ENCODE measurements around the gene ABCF1. TPM values are rescaled to one million over a fixed set of nuclear protein-coding genes. Genes with fewer than 3 reads are reported as not detected.
A peak's percentile ranks its signal among the peaks of the same experiment; 100 is the strongest.

The ABCF1 gene
- total RNA-seq, 1 experiment from 2014 or later, result 101 TPM

DNA sequence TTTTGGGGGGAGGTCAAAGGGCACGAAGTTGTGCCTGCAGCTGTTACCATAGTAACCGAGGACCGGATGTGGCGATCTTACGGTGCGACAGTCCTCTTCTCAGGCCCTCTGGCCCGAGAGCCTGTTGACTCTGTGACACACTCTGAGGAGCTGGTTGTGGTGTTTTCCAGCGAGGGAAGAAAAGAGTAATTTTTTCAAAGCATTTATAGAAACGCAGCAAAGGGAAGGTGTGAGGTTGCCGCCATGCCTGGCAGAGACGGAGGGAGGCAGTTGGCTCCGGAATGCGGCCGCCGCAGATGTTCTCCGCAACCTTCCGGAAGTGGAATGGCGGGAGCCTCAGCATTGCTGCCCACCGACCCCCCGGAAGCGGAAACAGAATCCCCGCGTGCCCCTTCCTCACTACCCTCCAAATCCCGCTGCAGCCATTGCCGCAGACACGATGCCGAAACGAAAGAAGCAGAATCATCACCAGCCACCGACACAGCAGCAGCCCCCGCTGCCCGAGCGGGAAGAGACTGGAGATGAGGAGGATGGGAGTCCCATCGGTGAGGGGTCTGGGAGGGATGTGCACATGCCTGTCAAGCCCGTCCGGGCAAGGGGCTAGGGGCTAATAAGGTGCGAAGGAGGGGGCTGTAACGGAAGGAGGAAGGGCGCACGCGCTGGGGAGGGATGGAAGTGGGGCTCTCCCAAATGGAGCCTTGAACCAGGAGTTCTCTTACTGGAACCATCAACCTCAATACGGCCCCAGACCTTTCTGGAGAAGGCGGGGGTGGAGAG is 14.1 kb upstream of the ABCF1 start, which contains the start of gene PRR3 (continued):
- TF ChIP-seq, protein P1, sequence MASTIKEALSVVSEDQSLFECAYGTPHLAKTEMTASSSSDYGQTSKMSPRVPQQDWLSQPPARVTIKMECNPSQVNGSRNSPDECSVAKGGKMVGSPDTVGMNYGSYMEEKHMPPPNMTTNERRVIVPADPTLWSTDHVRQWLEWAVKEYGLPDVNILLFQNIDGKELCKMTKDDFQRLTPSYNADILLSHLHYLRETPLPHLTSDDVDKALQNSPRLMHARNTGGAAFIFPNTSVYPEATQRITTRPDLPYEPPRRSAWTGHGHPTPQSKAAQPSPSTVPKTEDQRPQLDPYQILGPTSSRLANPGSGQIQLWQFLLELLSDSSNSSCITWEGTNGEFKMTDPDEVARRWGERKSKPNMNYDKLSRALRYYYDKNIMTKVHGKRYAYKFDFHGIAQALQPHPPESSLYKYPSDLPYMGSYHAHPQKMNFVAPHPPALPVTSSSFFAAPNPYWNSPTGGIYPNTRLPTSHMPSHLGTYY (CRISPR knock-in tag; IDR thresholded peaks at IDR 0.05), result no peak
- TF ChIP-seq IRF1 (CRISPR knock-in tag; IDR thresholded peaks at IDR 0.05) (peak; percentile 92; the same call in 1 of the 2 replicates), ZNF532 (CRISPR knock-in tag; IDR thresholded peaks at IDR 0.05; ENCODE audit: borderline replicate concordance) (peak; percentile 50; the same call in 1 of the 2 replicates), TEAD1 (CRISPR knock-in tag; IDR thresholded peaks at IDR 0.05) (peak; percentile 90), ATF1 (CRISPR knock-in tag; IDR thresholded peaks at IDR 0.05) (peak; percentile 81; the same call in 1 of the 2 replicates), MXD4 (CRISPR knock-in tag; IDR thresholded peaks at IDR 0.05; ENCODE audit: borderline replicate concordance) (no peak), RELA (CRISPR knock-in tag; IDR thresholded peaks at IDR 0.05; ENCODE audit: borderline replicate concordance) (no peak; the same call in 1 of the 2 replicates), PRRX2 (CRISPR knock-in tag; IDR thresholded peaks at IDR 0.05) (no peak), FOXK1 (CRISPR knock-in tag; IDR thresholded peaks at IDR 0.05) (peak; percentile 90), USF1 (CRISPR knock-in tag; IDR thresholded peaks at IDR 0.05) (peak; percentile 78), ZNF416 (CRISPR knock-in tag; IDR thresholded peaks at IDR 0.05) (no peak), SMAD3 (CRISPR knock-in tag; IDR thresholded peaks at IDR 0.05; ENCODE audit: borderline replicate concordance) (peak; percentile 96), ZNF396 (CRISPR knock-in tag; IDR thresholded peaks at IDR 0.05; ENCODE audit: borderline replicate concordance) (no peak)
- TF ChIP-seq, protein P2, sequence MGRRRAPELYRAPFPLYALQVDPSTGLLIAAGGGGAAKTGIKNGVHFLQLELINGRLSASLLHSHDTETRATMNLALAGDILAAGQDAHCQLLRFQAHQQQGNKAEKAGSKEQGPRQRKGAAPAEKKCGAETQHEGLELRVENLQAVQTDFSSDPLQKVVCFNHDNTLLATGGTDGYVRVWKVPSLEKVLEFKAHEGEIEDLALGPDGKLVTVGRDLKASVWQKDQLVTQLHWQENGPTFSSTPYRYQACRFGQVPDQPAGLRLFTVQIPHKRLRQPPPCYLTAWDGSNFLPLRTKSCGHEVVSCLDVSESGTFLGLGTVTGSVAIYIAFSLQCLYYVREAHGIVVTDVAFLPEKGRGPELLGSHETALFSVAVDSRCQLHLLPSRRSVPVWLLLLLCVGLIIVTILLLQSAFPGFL (CRISPR knock-in tag; IDR thresholded peaks at IDR 0.05; ENCODE audit: borderline replicate concordance), result no peak
- TF ChIP-seq, protein P3, sequence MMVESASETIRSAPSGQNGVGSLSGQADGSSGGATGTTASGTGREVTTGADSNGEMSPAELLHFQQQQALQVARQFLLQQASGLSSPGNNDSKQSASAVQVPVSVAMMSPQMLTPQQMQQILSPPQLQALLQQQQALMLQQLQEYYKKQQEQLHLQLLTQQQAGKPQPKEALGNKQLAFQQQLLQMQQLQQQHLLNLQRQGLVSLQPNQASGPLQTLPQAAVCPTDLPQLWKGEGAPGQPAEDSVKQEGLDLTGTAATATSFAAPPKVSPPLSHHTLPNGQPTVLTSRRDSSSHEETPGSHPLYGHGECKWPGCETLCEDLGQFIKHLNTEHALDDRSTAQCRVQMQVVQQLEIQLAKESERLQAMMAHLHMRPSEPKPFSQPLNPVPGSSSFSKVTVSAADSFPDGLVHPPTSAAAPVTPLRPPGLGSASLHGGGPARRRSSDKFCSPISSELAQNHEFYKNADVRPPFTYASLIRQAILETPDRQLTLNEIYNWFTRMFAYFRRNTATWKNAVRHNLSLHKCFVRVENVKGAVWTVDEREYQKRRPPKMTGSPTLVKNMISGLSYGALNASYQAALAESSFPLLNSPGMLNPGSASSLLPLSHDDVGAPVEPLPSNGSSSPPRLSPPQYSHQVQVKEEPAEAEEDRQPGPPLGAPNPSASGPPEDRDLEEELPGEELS (CRISPR knock-in tag; IDR thresholded peaks at IDR 0.05), result peak; percentile 95
- TF ChIP-seq, protein P4, sequence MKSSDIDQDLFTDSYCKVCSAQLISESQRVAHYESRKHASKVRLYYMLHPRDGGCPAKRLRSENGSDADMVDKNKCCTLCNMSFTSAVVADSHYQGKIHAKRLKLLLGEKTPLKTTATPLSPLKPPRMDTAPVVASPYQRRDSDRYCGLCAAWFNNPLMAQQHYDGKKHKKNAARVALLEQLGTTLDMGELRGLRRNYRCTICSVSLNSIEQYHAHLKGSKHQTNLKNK (CRISPR knock-in tag; IDR thresholded peaks at IDR 0.05), result no peak
- TF ChIP-seq, protein P5, sequence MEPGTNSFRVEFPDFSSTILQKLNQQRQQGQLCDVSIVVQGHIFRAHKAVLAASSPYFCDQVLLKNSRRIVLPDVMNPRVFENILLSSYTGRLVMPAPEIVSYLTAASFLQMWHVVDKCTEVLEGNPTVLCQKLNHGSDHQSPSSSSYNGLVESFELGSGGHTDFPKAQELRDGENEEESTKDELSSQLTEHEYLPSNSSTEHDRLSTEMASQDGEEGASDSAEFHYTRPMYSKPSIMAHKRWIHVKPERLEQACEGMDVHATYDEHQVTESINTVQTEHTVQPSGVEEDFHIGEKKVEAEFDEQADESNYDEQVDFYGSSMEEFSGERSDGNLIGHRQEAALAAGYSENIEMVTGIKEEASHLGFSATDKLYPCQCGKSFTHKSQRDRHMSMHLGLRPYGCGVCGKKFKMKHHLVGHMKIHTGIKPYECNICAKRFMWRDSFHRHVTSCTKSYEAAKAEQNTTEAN (CRISPR knock-in tag; IDR thresholded peaks at IDR 0.05), result peak; percentile 95
- TF ChIP-seq, protein P6, sequence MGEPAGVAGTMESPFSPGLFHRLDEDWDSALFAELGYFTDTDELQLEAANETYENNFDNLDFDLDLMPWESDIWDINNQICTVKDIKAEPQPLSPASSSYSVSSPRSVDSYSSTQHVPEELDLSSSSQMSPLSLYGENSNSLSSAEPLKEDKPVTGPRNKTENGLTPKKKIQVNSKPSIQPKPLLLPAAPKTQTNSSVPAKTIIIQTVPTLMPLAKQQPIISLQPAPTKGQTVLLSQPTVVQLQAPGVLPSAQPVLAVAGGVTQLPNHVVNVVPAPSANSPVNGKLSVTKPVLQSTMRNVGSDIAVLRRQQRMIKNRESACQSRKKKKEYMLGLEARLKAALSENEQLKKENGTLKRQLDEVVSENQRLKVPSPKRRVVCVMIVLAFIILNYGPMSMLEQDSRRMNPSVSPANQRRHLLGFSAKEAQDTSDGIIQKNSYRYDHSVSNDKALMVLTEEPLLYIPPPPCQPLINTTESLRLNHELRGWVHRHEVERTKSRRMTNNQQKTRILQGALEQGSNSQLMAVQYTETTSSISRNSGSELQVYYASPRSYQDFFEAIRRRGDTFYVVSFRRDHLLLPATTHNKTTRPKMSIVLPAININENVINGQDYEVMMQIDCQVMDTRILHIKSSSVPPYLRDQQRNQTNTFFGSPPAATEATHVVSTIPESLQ (CRISPR knock-in tag; IDR thresholded peaks at IDR 0.05), result no peak
- TF ChIP-seq, protein P7, sequence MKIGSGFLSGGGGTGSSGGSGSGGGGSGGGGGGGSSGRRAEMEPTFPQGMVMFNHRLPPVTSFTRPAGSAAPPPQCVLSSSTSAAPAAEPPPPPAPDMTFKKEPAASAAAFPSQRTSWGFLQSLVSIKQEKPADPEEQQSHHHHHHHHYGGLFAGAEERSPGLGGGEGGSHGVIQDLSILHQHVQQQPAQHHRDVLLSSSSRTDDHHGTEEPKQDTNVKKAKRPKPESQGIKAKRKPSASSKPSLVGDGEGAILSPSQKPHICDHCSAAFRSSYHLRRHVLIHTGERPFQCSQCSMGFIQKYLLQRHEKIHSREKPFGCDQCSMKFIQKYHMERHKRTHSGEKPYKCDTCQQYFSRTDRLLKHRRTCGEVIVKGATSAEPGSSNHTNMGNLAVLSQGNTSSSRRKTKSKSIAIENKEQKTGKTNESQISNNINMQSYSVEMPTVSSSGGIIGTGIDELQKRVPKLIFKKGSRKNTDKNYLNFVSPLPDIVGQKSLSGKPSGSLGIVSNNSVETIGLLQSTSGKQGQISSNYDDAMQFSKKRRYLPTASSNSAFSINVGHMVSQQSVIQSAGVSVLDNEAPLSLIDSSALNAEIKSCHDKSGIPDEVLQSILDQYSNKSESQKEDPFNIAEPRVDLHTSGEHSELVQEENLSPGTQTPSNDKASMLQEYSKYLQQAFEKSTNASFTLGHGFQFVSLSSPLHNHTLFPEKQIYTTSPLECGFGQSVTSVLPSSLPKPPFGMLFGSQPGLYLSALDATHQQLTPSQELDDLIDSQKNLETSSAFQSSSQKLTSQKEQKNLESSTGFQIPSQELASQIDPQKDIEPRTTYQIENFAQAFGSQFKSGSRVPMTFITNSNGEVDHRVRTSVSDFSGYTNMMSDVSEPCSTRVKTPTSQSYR (CRISPR knock-in tag; IDR thresholded peaks at IDR 0.05), result peak; percentile 92; the same call in 1 of the 2 replicates
